Activated CD4-positive, alpha-beta T cell treated with anti-CD3 and anti-CD28 coated beads, Interleukin-2, amount 10 ng/mL, durations not matched to agents 24 days and 14 days (primary cell): ENCODE data around the gene FRS2. TPM values are rescaled to one million over a fixed set of nuclear protein-coding genes. Genes with fewer than 3 reads are reported as not detected.
"Not testable (repeated sequence)": the region's sequence is repeated elsewhere in the genome, so short reads cannot be mapped to it uniquely, and the experiment has no call there.

ENCODE experiments used
- DNase-seq: peaks from one replicate; pipeline ENCODE4 v3.0.0; 2022
- H3K27ac Mint-ChIP-seq: one replicate; pipeline ENCODE4 v1.8.0; 2022; ENCODE audit warnings: mild to moderate bottlenecking, mixed read lengths
- H3K27me3 Mint-ChIP-seq: one replicate; pipeline ENCODE4 v1.8.0; 2022; ENCODE audit warnings: mixed read lengths
- H3K36me3 Mint-ChIP-seq: one replicate; pipeline ENCODE4 v1.8.0; 2022; ENCODE audit warnings: low read depth, mild to moderate bottlenecking, mixed read lengths
- H3K4me1 Mint-ChIP-seq: one replicate; pipeline ENCODE4 v1.8.0; 2021; ENCODE audit warnings: mixed read lengths
- H3K4me3 Mint-ChIP-seq: one replicate; pipeline ENCODE4 v1.8.0; 2022; ENCODE audit warnings: mild to moderate bottlenecking, moderate library complexity, mixed read lengths
- H3K9me3 Mint-ChIP-seq: one replicate; pipeline ENCODE4 v1.8.0; 2021; ENCODE audit warnings: mixed read lengths
- intact Hi-C: fragments of 100-400 bp; cut with micrococcal nuclease; formaldehyde crosslinking; loops from one replicate; pipeline ENCODE4 v1.15.1; 2023
- total RNA-seq: library from RNA; stranded (reverse); gene quantifications from 2 replicates; pipeline ENCODE4 v1.2.3, GENCODE V29; 2022

The FRS2 gene
- total RNA-seq, 1 donor from 2014 or later: 13.6 TPM

- intact Hi-C loops: no loop called here
- no peaks in the 10 kb centered on the region for H3K36me3 Mint-ChIP-seq
- H3K27me3 Mint-ChIP-seq: no peaks in the 10 kb centered on the region
- no peak overlapping the region for H3K27ac Mint-ChIP-seq
- no peak overlapping the region for H3K4me3 Mint-ChIP-seq
- H3K9me3 Mint-ChIP-seq: no peaks in the 10 kb centered on the region
- no peak for DNase-seq
- H3K4me1 Mint-ChIP-seq: no peaks in the 10 kb centered on the region
Measured at GRCh38 chr12:69440886-69441285, 29.3 kb upstream of the FRS2 start.

DNA sequence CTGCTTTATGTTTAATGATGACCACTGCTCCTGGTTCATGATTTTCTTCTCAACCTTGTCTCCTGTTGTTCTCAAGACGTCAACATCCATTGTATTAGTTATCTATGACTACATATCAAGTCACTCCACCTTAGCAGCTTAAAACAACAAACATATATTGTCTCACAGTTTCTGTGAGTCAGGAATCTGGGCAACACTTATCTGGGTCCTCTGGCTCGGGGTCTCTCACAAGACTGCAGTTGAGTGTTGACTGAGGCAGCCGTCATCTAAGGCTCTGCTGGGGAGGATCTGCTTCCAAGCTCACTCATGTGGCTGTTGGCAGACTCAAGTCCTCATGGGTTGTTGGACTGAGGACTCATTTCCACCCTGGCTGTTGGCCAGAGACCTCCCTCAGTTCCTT lies 27.3 kb upstream of the FRS2 start:
- no peak for DNase-seq
- no peaks in the 10 kb centered on the region for H3K36me3 Mint-ChIP-seq
- H3K4me1 Mint-ChIP-seq: no peaks in the 10 kb centered on the region
- no peak overlapping the region for H3K4me3 Mint-ChIP-seq
- no peaks in the 10 kb centered on the region for H3K27me3 Mint-ChIP-seq
- H3K27ac Mint-ChIP-seq: no peak overlapping the region
- no peaks in the 10 kb centered on the region for H3K9me3 Mint-ChIP-seq
- intact Hi-C loops: no loop called here

- H3K36me3 Mint-ChIP-seq: no peaks in the 10 kb centered on the region
Measured at GRCh38 chr12:69443916-69444315, 26.3 kb upstream of the FRS2 start.

GRCh38 chr12:69447892-69448291 lies 22.3 kb upstream of the FRS2 start:
- no peaks in the 10 kb centered on the region for H3K4me1 Mint-ChIP-seq
- intact Hi-C loops: no loop called here
- no peaks in the 10 kb centered on the region for H3K9me3 Mint-ChIP-seq
- DNase-seq: no peak
- no peaks in the 10 kb centered on the region for H3K27me3 Mint-ChIP-seq
- no peaks in the 10 kb centered on the region for H3K36me3 Mint-ChIP-seq
- H3K4me3 Mint-ChIP-seq: no peak overlapping the region
- no peak overlapping the region for H3K27ac Mint-ChIP-seq

More at GRCh38 chr12:69443916-69444315, 26.3 kb upstream of the FRS2 start:
- H3K27ac Mint-ChIP-seq: no peak overlapping the region
- intact Hi-C loops: no loop called here
- no peak overlapping the region for H3K4me3 Mint-ChIP-seq
- no peaks in the 10 kb centered on the region for H3K27me3 Mint-ChIP-seq
- DNase-seq: no peak
- H3K4me1 Mint-ChIP-seq: no peaks in the 10 kb centered on the region
- H3K9me3 Mint-ChIP-seq: no peaks in the 10 kb centered on the region

DNA sequence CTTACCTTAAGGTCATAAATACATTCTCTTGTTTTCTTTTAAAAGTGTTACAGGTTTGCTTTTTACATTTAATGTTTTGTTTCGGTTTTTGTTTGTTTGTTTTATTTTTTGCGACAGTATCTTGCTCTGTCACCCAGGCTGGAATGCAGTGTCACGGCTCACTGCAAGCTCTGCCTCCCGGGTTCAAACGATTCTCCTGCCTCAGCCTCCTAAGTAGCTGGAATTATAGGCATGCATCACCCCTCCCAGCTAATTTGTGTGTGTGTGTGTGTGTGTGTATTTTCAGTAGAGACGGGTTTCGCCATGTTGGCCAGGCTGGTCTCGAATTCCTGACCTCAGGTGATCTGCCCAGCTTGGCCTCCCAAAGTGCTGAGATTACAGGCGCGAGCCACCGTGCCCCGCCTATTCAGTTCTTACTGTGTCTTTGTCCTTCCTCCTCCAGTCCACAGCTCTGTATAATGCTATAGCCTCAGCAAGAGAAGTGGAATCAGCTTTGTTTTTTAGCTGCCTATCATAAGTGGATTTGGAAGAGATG lies 17.5 kb upstream of the FRS2 start:
- H3K36me3 Mint-ChIP-seq, H3K9me3 Mint-ChIP-seq, H3K4me1 Mint-ChIP-seq, H3K27ac Mint-ChIP-seq, H3K27me3 Mint-ChIP-seq, DNase-seq, intact Hi-C loops, H3K4me3 Mint-ChIP-seq: not testable (repeated sequence)

DNA sequence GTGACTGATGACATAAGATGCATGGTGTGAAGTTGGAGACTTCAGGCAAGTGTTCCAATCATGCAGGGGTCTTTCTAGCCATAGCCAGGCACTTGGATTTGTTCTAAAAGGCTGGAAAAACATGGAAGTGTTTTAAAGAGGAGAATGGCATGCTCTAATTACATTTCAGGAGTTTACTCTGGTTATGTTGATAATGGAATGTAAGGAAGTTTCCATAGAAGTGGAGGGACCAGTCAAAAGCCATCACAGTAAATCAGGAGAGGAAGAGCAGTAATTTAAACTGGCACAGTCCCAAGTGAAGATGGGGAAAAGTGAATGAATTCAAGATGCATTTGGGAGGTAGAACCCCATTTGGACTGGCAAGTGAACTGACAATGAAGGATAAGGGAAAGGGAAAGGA lies 13.9 kb upstream of the FRS2 start:
- H3K4me1 Mint-ChIP-seq: no peaks in the 10 kb centered on the region
- no peak for DNase-seq
- no peaks in the 10 kb centered on the region for H3K36me3 Mint-ChIP-seq
- intact Hi-C loops: no loop called here
- H3K27ac Mint-ChIP-seq: no peak overlapping the region
- H3K27me3 Mint-ChIP-seq: peaks cover 13% of the 10 kb centered on the region
- no peak overlapping the region for H3K4me3 Mint-ChIP-seq
- H3K9me3 Mint-ChIP-seq: no peaks in the 10 kb centered on the region

DNA sequence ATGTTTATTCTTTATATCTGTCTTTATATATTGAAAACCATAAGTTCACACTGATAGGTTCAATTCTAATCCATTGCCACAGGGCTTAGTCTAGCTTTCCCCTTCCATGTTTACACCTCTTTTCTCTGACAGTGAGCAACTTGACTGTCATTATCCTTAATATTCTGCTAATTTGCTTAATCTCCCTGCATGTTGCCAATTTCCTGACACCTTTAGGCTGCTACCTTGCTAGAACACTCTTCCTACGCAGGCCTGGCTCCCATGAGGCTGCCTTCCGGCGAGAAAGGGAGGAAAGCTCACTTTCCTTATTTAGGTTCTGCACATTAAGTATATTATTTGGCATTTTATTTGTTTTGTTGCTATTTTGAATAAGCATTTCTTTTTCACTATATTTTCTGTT lies 12.8 kb upstream of the FRS2 start:
- H3K9me3 Mint-ChIP-seq: no peaks in the 10 kb centered on the region
- no peak overlapping the region for H3K27ac Mint-ChIP-seq
- no peak for DNase-seq
- H3K36me3 Mint-ChIP-seq: no peaks in the 10 kb centered on the region
- peaks cover 13% of the 10 kb centered on the region for H3K27me3 Mint-ChIP-seq
- intact Hi-C loops: no loop called here
- H3K4me3 Mint-ChIP-seq: no peak overlapping the region
- no peaks in the 10 kb centered on the region for H3K4me1 Mint-ChIP-seq

GRCh38 chr12:69459477-69459876 lies 10.7 kb upstream of the FRS2 start:
- H3K9me3 Mint-ChIP-seq: no peaks in the 10 kb centered on the region
- H3K36me3 Mint-ChIP-seq: no peaks in the 10 kb centered on the region
- H3K27me3 Mint-ChIP-seq: peaks cover 11% of the 10 kb centered on the region
- H3K4me1 Mint-ChIP-seq: no peaks in the 10 kb centered on the region
- intact Hi-C loops: no loop called here
- no peak overlapping the region for H3K4me3 Mint-ChIP-seq
- no peak for DNase-seq
- H3K27ac Mint-ChIP-seq: no peak overlapping the region

DNA sequence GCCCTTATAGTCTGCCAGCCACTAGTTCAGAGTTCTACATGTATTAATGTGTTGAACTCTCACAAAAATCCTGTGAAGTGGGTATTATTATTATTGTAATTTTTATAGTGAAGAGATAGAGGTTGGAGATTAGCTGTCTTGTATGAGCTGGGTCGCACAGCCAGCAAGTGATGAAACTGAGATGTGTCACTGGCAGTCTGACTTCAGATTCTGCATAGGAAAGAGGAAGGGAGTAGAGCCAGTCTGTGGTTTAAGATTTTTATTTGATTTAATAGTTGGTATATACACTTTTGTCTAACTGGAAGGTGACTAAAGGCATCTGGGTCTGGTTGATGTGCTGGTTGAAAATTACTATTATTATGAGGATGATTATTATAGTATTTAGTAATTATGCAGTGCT lies 5.8 kb upstream of the FRS2 start:
- Mint-ChIP-seq H3K4me3 (no peak overlapping the region), H3K27ac (no peak overlapping the region), H3K36me3 (no peaks in the 10 kb centered on the region), H3K4me1 (peaks cover 7% of the 10 kb centered on the region), H3K27me3 (peaks cover 5% of the 10 kb centered on the region), H3K9me3 (no peaks in the 10 kb centered on the region)
- intact Hi-C loops: no loop called here
- DNase-seq: no peak

GRCh38 chr12:69466867-69467266 lies 3.3 kb upstream of the FRS2 start:
- Mint-ChIP-seq H3K27ac (no peak overlapping the region), H3K36me3 (peaks cover 3% of the 10 kb centered on the region), H3K27me3 (peaks cover 2% of the 10 kb centered on the region), H3K4me1 (peaks cover 19% of the 10 kb centered on the region), H3K9me3 (no peaks in the 10 kb centered on the region), H3K4me3 (no peak overlapping the region)
- DNase-seq: no peak
- intact Hi-C loops: no loop called here

GRCh38 chr12:69467366-69467765 lies 2.8 kb upstream of the FRS2 start:
- peaks cover 3% of the 10 kb centered on the region for H3K36me3 Mint-ChIP-seq
- DNase-seq: no peak
- H3K27me3 Mint-ChIP-seq: peaks cover 2% of the 10 kb centered on the region
- H3K27ac Mint-ChIP-seq: no peak overlapping the region
- no peaks in the 10 kb centered on the region for H3K9me3 Mint-ChIP-seq
- H3K4me3 Mint-ChIP-seq: no peak overlapping the region
- H3K4me1 Mint-ChIP-seq: peaks cover 23% of the 10 kb centered on the region
- intact Hi-C loops: no loop called here

DNA sequence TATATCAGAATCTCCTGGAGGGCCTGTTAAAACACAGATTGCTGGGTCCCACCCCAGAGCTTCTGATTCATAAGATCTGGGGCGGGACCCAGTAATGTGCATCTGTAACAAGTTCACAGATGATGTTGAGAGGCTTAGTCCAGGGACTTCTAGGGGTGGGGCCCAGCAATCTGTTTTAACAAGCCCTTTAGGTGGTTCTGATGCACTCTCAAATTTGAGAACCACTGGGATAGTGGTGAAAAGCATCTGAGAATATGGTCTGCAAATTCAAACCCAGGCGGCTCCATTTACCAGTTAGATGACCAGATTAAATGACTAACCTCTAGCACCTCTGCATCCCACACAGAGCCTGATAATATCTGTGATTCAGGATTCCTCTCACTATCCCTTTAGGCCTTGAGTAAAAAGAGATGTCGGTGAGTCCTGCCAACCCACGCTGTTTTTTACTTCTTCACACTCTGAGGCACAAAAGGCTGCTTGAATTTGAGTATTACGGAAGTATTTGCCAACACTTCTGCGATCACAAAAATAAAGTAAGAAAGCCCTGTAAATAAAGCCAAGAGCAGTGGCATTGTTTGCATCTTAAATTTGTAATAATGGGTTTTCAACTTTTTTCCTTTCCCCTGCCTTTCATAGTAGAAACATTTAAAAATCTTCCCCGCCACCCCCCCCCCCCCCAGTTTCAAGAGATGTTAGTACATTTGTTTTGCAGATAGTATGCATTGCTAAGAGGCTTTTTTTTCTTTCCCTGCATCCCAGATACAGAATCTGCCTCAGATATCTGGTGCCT lies 1.8 kb upstream of the FRS2 start:
- no peak overlapping the region for H3K27ac Mint-ChIP-seq
- H3K36me3 Mint-ChIP-seq: peaks cover 6% of the 10 kb centered on the region
- intact Hi-C loops: no loop called here
- H3K4me1 Mint-ChIP-seq: peaks cover 31% of the 10 kb centered on the region
- no peaks in the 10 kb centered on the region for H3K9me3 Mint-ChIP-seq
- H3K27me3 Mint-ChIP-seq: peaks cover 2% of the 10 kb centered on the region
- no peak overlapping the region for H3K4me3 Mint-ChIP-seq
- no peak for DNase-seq

DNA sequence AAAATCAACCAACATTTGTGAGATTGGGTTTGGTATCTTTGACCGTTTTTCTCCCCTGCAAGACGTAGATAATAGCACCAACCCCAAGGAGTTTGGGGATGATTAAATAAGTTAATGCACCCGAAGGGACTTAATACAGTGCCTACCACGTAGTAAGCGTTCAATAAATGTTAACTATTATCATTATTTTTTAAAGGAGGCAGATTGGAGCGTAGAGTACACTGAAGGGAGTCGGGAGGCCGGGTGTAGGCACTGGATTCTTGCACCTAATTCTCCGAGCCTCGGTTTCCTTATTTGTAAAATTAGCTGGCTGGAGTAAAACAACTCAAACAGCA lies 367 bp upstream of the FRS2 start:
- intact Hi-C loops: loop anchor here (1.0 to 5.0 kb wide), 6 partner anchors 102 to 268 kb away; partner anchors contain the start of genes CCT2, CPSF6 and RAB3IP

GRCh38 chr12:69471076-69471430 lies 865 bp downstream of the FRS2 start:
- Mint-ChIP-seq H3K9me3 (no peaks in the 10 kb centered on the region), H3K4me3 (peak overlapping the region; percentile 98), H3K36me3 (peaks cover 11% of the 10 kb centered on the region), H3K27ac (peak overlapping the region; percentile 98), H3K4me1 (peaks cover 40% of the 10 kb centered on the region), H3K27me3 (no peaks in the 10 kb centered on the region)
- intact Hi-C loops: loop anchor here (2.0 to 5.0 kb wide), 4 partner anchors 101 to 232 kb away; partner anchors contain the start of gene CPSF6
- DNase-seq: no peak

More for the DNA sequence above, 367 bp upstream of the FRS2 start:
- no peaks in the 10 kb centered on the region for H3K9me3 Mint-ChIP-seq
- peak overlapping the region; percentile 98 for H3K4me3 Mint-ChIP-seq
- no peak for DNase-seq
- peaks cover 35% of the 10 kb centered on the region for H3K4me1 Mint-ChIP-seq
- H3K27me3 Mint-ChIP-seq: no peaks in the 10 kb centered on the region
- peak overlapping the region; percentile 98 for H3K27ac Mint-ChIP-seq
- peaks cover 11% of the 10 kb centered on the region for H3K36me3 Mint-ChIP-seq
